Renal pelvis (tissue), 4 donors: Measurements from ENCODE around the gene NTRK3. TPM values are rescaled to one million over a fixed set of nuclear protein-coding genes. Genes with fewer than 3 reads are reported as not detected.

Source experiments
- DNase-seq: peaks from one replicate; pipeline ENCODE4 v3.0.0-alpha.2; 2013
- polyA plus RNA-seq, 3 donors: library from polyadenylated mRNA; unstranded; fragments of 120-200 nt; gene quantifications; one replicate each; pipeline ENCODE4 v1.2.1, GENCODE V29; 2013; ENCODE audit not compliant: insufficient read length in 3 of 3

NTRK3 gene
- polyA plus RNA-seq, 3 donors, result 8.7 to 12.6 (median 9.1) TPM

- DNase-seq, result no peak
Observed at GRCh38 chr15:88262064-88262463, 5.5 kb upstream of the NTRK3 start.

GRCh38 chr15:88258093-88258641 is 1.6 kb upstream of the NTRK3 start:
- DNase-seq, result peak; percentile 29

- DNase-seq, result no peak
Observed at GRCh38 chr15:88257311-88258092, 963 bp upstream of the NTRK3 start.

- peak; percentile 67 for DNase-seq
Observed at GRCh38 chr15:88255484-88256278, 858 bp downstream of the NTRK3 start.

GRCh38 chr15:88255087-88255483 is 1.5 kb downstream of the NTRK3 start:
- DNase-seq, result no peak

- DNase-seq, result no peak
Observed at GRCh38 chr15:88252441-88252840, 4.1 kb downstream of the NTRK3 start.

GRCh38 chr15:88250826-88251225 is 5.7 kb downstream of the NTRK3 start:
- DNase-seq, result no peak

GRCh38 chr15:88249220-88249619 is 7.3 kb downstream of the NTRK3 start:
- DNase-seq, result no peak

- DNase-seq, result no peak
Observed at GRCh38 chr15:88247914-88248313, 8.6 kb downstream of the NTRK3 start.

GRCh38 chr15:88246666-88247446 is 9.7 kb downstream of the NTRK3 start:
- DNase-seq, result no peak

GRCh38 chr15:88246081-88246480 is 10.5 kb downstream of the NTRK3 start:
- no peak for DNase-seq

GRCh38 chr15:88243895-88244787 is 12.4 kb downstream of the NTRK3 start:
- no peak for DNase-seq

- no peak for DNase-seq
Observed at GRCh38 chr15:88242586-88243555, 13.7 kb downstream of the NTRK3 start.

GRCh38 chr15:88241461-88241860 is 15.1 kb downstream of the NTRK3 start:
- DNase-seq, result no peak

GRCh38 chr15:88241060-88241459 is 15.5 kb downstream of the NTRK3 start:
- no peak for DNase-seq

- DNase-seq, result no peak
Observed at GRCh38 chr15:88239594-88239993, 16.9 kb downstream of the NTRK3 start.

GRCh38 chr15:88238618-88239430 is 17.7 kb downstream of the NTRK3 start:
- no peak for DNase-seq

GRCh38 chr15:88234711-88235110 is 21.8 kb downstream of the NTRK3 start:
- no peak for DNase-seq

- no peak for DNase-seq
Observed at GRCh38 chr15:88233921-88234320, 22.6 kb downstream of the NTRK3 start.
